ENCODE data around the gene CRYBA4.

DNA sequence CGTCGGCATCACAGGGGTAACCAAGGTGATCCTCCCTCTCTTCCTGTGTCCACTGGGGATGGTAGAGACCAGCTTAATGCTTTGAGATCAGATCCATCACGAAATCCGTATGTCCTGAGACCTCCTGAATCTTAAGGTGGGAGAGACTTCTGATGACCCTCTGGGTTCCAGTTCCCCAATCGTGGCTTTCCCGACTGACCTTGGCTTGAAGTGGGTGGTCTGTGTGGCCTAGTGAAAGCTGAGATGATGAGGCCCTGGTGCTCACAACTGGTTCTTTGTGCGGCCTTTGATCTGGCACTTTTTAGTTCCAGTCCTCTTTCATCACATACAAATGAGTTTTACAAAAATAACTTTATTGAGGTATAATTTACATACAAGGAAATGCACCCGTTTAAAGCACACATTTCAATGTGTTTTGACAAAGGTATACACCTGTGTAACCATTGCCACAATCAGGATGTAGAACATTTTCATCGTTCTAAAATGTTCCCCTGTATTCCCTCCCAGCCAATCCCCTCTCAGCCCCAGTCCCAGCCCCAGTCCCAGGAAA lies 41.7 kb downstream of the CRYBA4 start:
- no peak for TF ChIP-seq ATF2 (IDR thresholded peaks at IDR 0.05; ENCODE audit: low read length)
- TF ChIP-seq WRNIP1 (IDR thresholded peaks at IDR 0.05; ENCODE audit: borderline replicate concordance, low read depth, low read length), result no peak
- no peak for TF ChIP-seq CHD4 (IDR thresholded peaks at IDR 0.05)
- no peak for TF ChIP-seq BCL11A (IDR thresholded peaks at IDR 0.05; ENCODE audit: low read depth, low read length)
- TF ChIP-seq ZNF274 (IDR thresholded peaks at IDR 0.05; ENCODE audit: insufficient read depth, insufficient read length), result no peak
- no peak for TF ChIP-seq NR2C2 (IDR thresholded peaks at IDR 0.05; ENCODE audit: borderline replicate concordance, control insufficient read depth, insufficient read length, low read depth)
- no peak for TF ChIP-seq ZNF24 (IDR thresholded peaks at IDR 0.05)
- no peak for TF ChIP-seq CTCF (IDR thresholded peaks at IDR 0.05 in 2 of 3, conservative IDR thresholded peaks at IDR 0.05 in 1 of 3; ENCODE audit: control insufficient read depth in 2 of 3, extremely low read depth in 1 of 3, insufficient read depth in 1 of 3, low read depth in 3 of 3, low read length in 3 of 3)
- TF ChIP-seq KDM1A (IDR thresholded peaks at IDR 0.05; ENCODE audit: borderline replicate concordance), result no peak
- no peak for TF ChIP-seq YY1 (IDR thresholded peaks at IDR 0.05; ENCODE audit: low read depth, low read length)
- TF ChIP-seq SP1 (IDR thresholded peaks at IDR 0.05; ENCODE audit: low read depth, low read length), result no peak
